AG04449 (cell line): Measurements from ENCODE around the gene OR10A5.

Experiments
- CTCF ChIA-PET: fragments of 350-600 bp; formaldehyde crosslinking; extraction: SDS; loops from one replicate; lab custom pipeline; 2021; ENCODE audit warnings: antibody characterized with exemption; lab: Yijun Ruan, JAX
- POLR2A ChIA-PET: fragments of 400-600, 350-600 bp; formaldehyde crosslinking; extraction: SDS; loops from one replicate; lab custom pipeline; 2020; ENCODE audit warnings: antibody characterized with exemption, inconsistent platforms; lab: Yijun Ruan, JAX
- DNase-seq: peaks from one replicate; pipeline ENCODE4 v3.0.0-alpha.2; 2010; ENCODE audit warnings: low read depth, low spot score
- H3K4me3 ChIP-seq: 2 replicates; pipeline ENCODE4 v1.5.1; 2011; ENCODE audit warnings: low read depth, mild to moderate bottlenecking, control low read depth, low read length
- CTCF ChIP-seq: IDR thresholded peaks from one replicate; pipeline ENCODE4 v1.5.1; 2011; ENCODE audit warnings: mild to moderate bottlenecking, moderate library complexity, low read length, control low read depth, inconsistent platforms; ENCODE audit not compliant: insufficient read depth; ENCODE audit errors: missing control alignments

OR10A5 gene

GRCh38 chr11:6824136-6824823, 21.2 kb upstream of the OR10A5 start:
- DNase-seq = no peak
- ChIA-PET POLR2A (no interaction called here), CTCF (interaction anchor here (1.2 to 3.5 kb wide), 2 partner anchors 11 to 12 kb away, joined by 3 to 14 read pairs; no protein-coding TSS in a partner anchor)
- no peak for TF ChIP-seq CTCF
- H3K4me3 ChIP-seq = no peak overlapping the region

GRCh38 chr11:6825231-6825744, 20.2 kb upstream of the OR10A5 start:
- CTCF ChIA-PET = interaction anchor here (3.5 kb wide), 1 partner anchor 13 kb away, joined by 14 read pairs; no protein-coding TSS in a partner anchor
- TF ChIP-seq CTCF = no peak
- no peak for DNase-seq
- H3K4me3 ChIP-seq = no peak overlapping the region
- POLR2A ChIA-PET = no interaction called here

- CTCF ChIA-PET = no interaction called here
Observed at GRCh38 chr11:6828103-6828502, 17.4 kb upstream of the OR10A5 start.

GRCh38 chr11:6833356-6833755, 12.1 kb upstream of the OR10A5 start:
- CTCF ChIA-PET = interaction anchor here (1.6 kb wide), 1 partner anchor 21 kb away, joined by 7 read pairs; no protein-coding TSS in a partner anchor
- H3K4me3 ChIP-seq = no peak overlapping the region
- no peak for DNase-seq
- POLR2A ChIA-PET = no interaction called here
- no peak for TF ChIP-seq CTCF

More at GRCh38 chr11:6828103-6828502, 17.4 kb upstream of the OR10A5 start:
- no peak for TF ChIP-seq CTCF
- no peak for DNase-seq
- H3K4me3 ChIP-seq = no peak overlapping the region
- POLR2A ChIA-PET = no interaction called here

GRCh38 chr11:6834021-6834420, 11.5 kb upstream of the OR10A5 start:
- no peak for DNase-seq
- POLR2A ChIA-PET = no interaction called here
- H3K4me3 ChIP-seq = no peak overlapping the region
- no peak for TF ChIP-seq CTCF
- CTCF ChIA-PET = interaction anchor here (1.6 kb wide), 1 partner anchor 22 kb away, joined by 7 read pairs; no protein-coding TSS in a partner anchor

GRCh38 chr11:6841694-6842093, 3.8 kb upstream of the OR10A5 start:
- CTCF ChIA-PET = no interaction called here
- POLR2A ChIA-PET = no interaction called here
- no peak overlapping the region for H3K4me3 ChIP-seq
- DNase-seq = no peak
- no peak for TF ChIP-seq CTCF
